D721Med (cell line): ENCODE data around the gene RCOR3.
"Not testable (repeated sequence)": the region's sequence is repeated elsewhere in the genome, so short reads cannot be mapped to it uniquely, and the experiment has no call there.

Source experiments
- DNase-seq: peaks from one replicate; pipeline ENCODE4 v3.0.0; 2011; ENCODE audit warnings: low spot score; ENCODE audit not compliant: insufficient read length
- FAIRE-seq: peaks from 2 replicates; lab custom pipeline; 2011; peaks lifted over from hg19 to GRCh38; lab: Jason Lieb, UNC
- TF ChIP-seq, protein P1 (sequence below): IDR thresholded peaks from 2 replicates; pipeline ENCODE4 v1.5.1; 2012; ENCODE audit warnings: mild to moderate bottlenecking, control low read depth; ENCODE audit not compliant: insufficient read depth; ENCODE audit errors: missing control alignments

The RCOR3 gene

DNA sequence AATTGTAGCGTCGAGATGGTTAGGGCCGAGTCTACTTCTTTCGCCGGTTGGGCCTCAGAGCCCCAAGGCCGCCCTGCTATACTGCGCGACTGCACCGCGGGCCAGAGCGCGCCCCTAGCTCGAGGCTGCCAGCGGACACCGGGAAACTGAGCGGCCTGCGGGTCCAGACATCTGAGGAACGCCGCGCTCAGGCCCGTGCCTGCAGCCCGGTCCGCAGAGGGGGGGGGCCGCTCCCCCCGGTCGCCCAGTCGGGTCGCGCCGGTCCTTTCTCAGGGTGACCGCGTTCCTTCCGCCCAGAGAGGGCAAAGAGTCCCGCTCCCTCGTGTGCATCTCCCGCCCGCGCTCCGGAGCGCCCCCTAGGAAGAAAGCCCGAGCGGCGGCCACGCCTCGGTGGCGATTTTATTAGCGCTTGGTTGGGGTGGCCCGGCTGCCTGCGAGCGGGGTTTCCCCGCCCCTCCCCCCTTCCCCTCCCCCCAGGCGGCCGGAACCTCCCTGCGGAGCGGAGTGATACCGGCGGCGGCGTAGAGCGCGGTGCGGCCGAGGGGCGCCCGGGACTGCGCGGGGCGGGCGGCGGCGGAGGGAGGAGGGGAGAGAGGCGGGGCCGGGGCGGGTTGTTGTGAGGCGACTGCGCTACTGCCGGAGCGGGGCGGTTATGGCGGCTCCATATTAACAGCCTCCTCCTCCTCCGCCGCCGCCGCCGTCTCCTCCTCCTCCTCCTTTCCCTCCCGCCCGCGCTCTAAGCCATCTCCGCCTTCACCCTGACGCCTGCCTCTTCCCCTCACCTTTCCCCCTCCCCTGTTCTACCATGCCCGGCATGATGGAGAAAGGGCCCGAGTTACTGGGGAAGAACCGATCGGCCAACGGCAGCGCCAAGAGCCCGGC, at the start of gene RCOR3:
TSS of gene RCOR3 (plus strand) at position 611 of the 882 bp plus-strand sequence. CDS start at position 806, 195 bp downstream.
- TF ChIP-seq, protein P1, sequence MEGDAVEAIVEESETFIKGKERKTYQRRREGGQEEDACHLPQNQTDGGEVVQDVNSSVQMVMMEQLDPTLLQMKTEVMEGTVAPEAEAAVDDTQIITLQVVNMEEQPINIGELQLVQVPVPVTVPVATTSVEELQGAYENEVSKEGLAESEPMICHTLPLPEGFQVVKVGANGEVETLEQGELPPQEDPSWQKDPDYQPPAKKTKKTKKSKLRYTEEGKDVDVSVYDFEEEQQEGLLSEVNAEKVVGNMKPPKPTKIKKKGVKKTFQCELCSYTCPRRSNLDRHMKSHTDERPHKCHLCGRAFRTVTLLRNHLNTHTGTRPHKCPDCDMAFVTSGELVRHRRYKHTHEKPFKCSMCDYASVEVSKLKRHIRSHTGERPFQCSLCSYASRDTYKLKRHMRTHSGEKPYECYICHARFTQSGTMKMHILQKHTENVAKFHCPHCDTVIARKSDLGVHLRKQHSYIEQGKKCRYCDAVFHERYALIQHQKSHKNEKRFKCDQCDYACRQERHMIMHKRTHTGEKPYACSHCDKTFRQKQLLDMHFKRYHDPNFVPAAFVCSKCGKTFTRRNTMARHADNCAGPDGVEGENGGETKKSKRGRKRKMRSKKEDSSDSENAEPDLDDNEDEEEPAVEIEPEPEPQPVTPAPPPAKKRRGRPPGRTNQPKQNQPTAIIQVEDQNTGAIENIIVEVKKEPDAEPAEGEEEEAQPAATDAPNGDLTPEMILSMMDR: peak; percentile 80
- no peak for FAIRE-seq
- peak; percentile 58 for DNase-seq

- TF ChIP-seq, protein P1: no peak
- DNase-seq (no peak), FAIRE-seq (no peak)
Observed at GRCh38 chr1:211210052-211210451, 49.1 kb upstream of the RCOR3 start.

- TF ChIP-seq, protein P1: no peak
- DNase-seq: no peak
- no peak for FAIRE-seq
Observed at GRCh38 chr1:211210965-211211364, 48.2 kb upstream of the RCOR3 start.

DNA sequence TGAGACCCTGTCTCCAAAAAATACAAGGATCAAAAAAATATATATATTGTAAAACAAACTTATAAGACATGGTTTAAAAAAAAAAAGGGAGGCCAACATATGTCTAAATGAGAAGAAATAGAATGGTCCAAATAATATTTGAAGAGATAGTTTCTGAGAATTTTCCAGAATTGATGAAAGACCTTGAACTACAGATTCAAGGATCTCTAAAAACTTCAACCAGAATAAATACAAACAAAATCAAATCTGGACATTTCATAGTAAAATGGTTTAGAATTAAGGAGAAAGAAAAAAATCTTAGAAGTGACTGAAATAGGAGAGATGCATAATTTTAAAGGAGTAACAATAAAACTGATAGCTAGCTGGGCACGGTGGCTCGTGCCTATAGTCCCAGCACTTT, 45.5 kb upstream of the RCOR3 start:
- TF ChIP-seq, protein P1: no peak
- DNase-seq (no peak), FAIRE-seq (no peak)

DNA sequence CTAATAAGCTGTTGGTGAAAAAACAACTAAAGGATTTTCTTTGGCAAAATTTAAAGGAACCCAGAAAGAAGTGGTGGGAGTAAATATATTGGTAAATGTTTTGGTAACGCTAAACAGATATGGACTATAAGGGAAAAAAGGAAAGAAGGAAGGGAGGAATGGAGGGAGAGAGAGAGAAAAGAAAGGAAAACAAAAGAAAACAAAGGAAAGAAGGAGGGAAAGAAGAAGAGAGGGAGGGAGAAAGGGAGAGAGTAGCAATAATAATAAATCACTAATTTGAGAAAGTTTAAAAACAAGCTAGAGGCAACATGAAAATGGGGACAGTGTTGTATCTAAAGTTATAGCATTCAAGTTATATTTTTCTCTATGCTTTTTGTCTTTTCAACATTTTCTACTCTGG, 43.6 kb upstream of the RCOR3 start:
- TF ChIP-seq, protein P1: no peak
- DNase-seq (no peak), FAIRE-seq (no peak)

DNA sequence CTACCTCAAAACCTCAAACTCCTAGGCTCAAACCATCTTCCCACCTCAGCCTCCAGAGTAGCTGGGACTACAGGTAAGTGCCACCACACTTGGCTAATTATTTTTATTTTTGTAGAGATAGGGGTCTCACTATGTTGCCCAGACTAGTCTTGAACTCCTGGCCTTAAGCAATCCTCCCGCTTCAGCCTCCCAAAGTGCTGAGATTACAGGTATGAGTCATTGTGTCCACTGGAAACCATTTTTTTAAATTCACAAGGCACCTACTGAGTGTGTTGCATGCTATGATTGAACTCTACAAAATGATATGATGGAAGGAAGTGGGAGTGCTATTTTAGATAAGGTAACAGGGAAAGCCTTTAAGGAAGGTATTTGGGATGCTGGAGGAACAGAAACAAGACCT, 41.8 kb upstream of the RCOR3 start:
- DNase-seq (no peak), FAIRE-seq (no peak)
- TF ChIP-seq, protein P1: no peak

- FAIRE-seq, DNase-seq: not testable (repeated sequence)
Observed at GRCh38 chr1:211222469-211223234, 36.5 kb upstream of the RCOR3 start.

DNA sequence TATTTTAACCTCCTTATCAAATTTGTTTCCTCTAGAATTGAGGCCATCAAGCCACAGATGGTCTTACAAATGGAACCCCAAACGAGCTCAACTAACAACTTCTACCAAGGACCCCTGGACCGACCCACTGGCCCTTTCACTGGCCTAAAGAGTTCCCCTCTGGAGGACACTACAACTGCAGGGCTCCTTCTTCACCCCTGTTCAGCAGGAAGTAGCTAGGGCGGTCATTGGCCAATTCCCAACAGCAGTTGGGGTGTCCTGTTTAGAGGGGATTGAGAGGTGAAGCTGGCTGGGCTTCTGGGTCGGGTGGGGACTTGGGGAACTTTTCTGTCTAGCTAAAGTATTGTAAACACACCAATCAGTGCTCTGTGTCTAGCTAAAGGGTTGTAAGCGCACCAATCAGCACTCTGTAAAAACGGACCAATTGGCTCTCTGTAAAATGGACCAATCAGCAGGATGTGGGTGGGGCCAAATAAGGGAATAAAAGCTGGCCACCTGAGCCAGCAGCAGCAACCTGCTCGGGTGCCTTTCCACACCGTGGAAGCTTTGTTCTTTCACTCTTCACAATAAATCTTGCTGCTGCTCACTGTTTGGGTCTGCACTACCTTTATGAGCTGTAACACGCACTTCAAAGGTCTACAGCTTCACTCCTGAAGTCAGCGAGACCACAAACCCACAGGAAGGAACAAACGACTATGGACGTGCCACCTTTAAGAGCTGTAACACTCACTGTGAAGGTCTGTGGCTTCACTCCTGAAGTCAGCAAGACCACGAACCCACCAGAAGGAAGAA, 30.4 kb upstream of the RCOR3 start:
- FAIRE-seq, DNase-seq: not testable (repeated sequence)
